ENCODE measurements around the gene TIAM1.
A peak's percentile ranks its signal among the peaks of the same experiment; 100 is the strongest.

- TF ChIP-seq CTCF (IDR thresholded peaks at IDR 0.05) (peak; percentile 37 to 76 (median 67)), POLR2A (IDR thresholded peaks at IDR 0.05) (no peak)
Observed at GRCh38 chr21:31098576-31099005, 245.5 kb downstream of the TIAM1 start.

Measured in prostate gland (tissue), 2 donors.